Measurements from ENCODE around the gene RFESD.

Gene RFESD

DNA sequence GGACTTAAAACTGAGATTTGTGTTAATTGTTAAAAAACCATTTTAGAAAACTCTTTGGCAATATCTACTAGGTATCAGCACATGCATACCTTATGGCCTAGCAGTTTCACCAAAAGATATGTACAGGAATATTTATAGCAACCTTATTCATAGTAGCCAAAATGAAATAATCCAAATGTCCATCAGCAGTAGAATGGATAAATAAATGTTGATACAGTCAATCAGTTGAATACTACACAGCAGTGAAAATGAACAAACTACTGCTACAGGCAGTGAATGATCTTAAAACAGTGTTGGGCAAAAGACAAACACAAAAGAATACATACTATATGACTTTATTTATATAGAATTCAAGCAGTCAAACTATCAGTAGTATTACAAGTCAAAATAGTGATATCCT lies 16.4 kb downstream of the RFESD start:
- no peak overlapping the region for H3K27ac ChIP-seq (ENCODE audit: insufficient read depth, low read depth, low read length, poor library complexity, severe bottlenecking)
- H3K4me1 ChIP-seq (ENCODE audit: control insufficient read depth, insufficient read depth, low read length): no peaks in the 10 kb centered on the region
- no peak overlapping the region for H3K4me3 ChIP-seq (ENCODE audit: insufficient read depth, low read depth, low read length)
- H3K9me3 ChIP-seq (ENCODE audit: control insufficient read depth, low read length): no peaks in the 10 kb centered on the region
- H3K36me3 ChIP-seq (ENCODE audit: control insufficient read depth, insufficient read depth, low read length): no peaks in the 10 kb centered on the region
- no peaks in the 10 kb centered on the region for H3K27me3 ChIP-seq (ENCODE audit: control insufficient read depth, insufficient read depth, low read length, poor library complexity, severe bottlenecking)

DNA sequence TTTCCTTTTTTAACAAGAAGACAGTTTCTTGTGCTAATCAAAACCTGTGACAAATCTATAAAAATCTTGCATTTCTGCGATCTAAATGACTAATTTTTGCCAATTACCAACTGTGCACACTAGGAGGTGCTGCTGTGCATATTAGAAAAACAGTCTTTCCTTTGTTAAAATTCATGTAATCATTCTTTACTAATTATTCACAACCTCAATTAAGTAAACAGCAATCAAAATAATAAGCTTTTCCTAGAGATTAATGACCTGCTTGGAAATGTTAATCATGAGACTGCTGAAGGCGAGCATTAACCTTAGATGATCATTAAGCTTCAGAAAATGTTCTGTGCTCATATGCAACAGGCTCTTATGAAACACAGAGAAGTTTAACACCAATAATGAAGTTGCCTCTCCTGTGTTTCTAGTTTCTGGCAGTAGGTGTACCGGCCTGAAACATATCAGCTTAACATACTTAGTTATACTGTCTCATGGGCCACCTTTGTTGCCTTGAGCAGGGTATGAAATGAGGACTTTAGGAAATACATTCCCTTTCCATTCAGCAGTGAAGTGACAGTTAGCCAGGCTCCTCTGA lies 17.7 kb downstream of the RFESD start:
- 41 to 57% methylated on average over 3 of the region's 3 CpGs for WGBS, 2 experiments
- Histone ChIP-seq H3K36me3 (ENCODE audit: control insufficient read depth, insufficient read depth, low read length) (no peaks in the 10 kb centered on the region), H3K27me3 (ENCODE audit: control insufficient read depth, insufficient read depth, low read length, poor library complexity, severe bottlenecking) (no peaks in the 10 kb centered on the region)

DNA sequence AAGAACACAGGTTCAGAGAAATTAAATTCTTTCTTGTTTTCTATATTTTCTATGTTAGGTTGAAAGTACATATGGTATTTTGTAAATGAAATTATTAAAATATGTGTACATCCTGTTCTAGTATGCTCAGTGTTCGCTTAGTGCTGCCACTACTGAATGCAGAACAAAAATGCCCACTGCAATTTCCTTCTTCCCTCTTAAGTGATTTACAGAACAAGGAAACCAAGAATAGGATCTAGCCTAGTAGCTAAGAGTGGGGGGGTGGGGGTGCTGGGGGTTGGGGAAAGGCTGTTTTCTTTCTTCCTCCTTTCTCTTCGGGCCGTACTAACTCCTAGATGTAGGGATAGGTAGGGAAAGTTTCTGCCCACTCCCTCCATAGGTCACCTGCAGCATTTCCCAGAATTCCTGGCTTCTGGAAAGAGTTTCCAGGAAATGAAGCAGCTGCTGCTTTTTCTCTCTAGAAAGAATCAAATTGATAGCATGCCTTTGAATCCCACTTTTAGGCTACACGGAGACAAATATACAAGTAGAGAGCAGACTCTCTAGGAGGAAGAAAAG lies 20.6 kb downstream of the RFESD start:
- Histone ChIP-seq H3K27me3 (ENCODE audit: control insufficient read depth, insufficient read depth, low read length, poor library complexity, severe bottlenecking) (no peaks in the 10 kb centered on the region), H3K4me3 (ENCODE audit: insufficient read depth, low read depth, low read length) (no peak overlapping the region), H3K27ac (ENCODE audit: insufficient read depth, low read depth, low read length, poor library complexity, severe bottlenecking) (no peak overlapping the region), H3K4me1 (ENCODE audit: control insufficient read depth, insufficient read depth, low read length) (no peaks in the 10 kb centered on the region), H3K9me3 (ENCODE audit: control insufficient read depth, low read length) (no peaks in the 10 kb centered on the region), H3K36me3 (ENCODE audit: control insufficient read depth, insufficient read depth, low read length) (no peaks in the 10 kb centered on the region)
- 89 to 98% methylated on average over 1 to 2 of the region's 4 CpGs for WGBS, 2 experiments

More for the DNA sequence above, 17.7 kb downstream of the RFESD start:
- Histone ChIP-seq H3K9me3 (ENCODE audit: control insufficient read depth, low read length) (no peaks in the 10 kb centered on the region), H3K4me3 (ENCODE audit: insufficient read depth, low read depth, low read length) (no peak overlapping the region), H3K27ac (ENCODE audit: insufficient read depth, low read depth, low read length, poor library complexity, severe bottlenecking) (no peak overlapping the region), H3K4me1 (ENCODE audit: control insufficient read depth, insufficient read depth, low read length) (no peaks in the 10 kb centered on the region)

DNA sequence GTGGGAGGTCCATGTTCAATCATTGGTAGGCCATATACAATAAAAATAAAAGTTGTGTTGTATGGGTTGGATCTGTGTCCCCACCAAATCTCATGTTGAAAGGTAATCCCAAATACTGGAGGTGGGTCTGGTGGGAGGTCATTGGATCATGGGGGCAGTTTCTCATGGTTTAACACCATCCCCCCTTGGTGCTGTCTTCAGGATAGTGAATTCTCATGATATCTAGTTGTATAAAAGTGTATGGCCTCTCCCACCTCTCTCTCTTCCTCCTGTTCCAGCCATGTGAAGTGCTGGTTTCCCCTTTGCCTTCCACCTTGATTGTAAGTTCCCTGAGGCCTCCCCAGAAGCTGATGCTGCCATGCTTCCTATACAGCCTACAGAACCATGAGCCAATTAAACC lies 21.1 kb downstream of the RFESD start:
- no peak overlapping the region for H3K27ac ChIP-seq (ENCODE audit: insufficient read depth, low read depth, low read length, poor library complexity, severe bottlenecking)
- H3K27me3 ChIP-seq (ENCODE audit: control insufficient read depth, insufficient read depth, low read length, poor library complexity, severe bottlenecking): no peaks in the 10 kb centered on the region
- H3K36me3 ChIP-seq (ENCODE audit: control insufficient read depth, insufficient read depth, low read length): no peaks in the 10 kb centered on the region
- no peaks in the 10 kb centered on the region for H3K9me3 ChIP-seq (ENCODE audit: control insufficient read depth, low read length)
- no peaks in the 10 kb centered on the region for H3K4me1 ChIP-seq (ENCODE audit: control insufficient read depth, insufficient read depth, low read length)
- no peak overlapping the region for H3K4me3 ChIP-seq (ENCODE audit: insufficient read depth, low read depth, low read length)

DNA sequence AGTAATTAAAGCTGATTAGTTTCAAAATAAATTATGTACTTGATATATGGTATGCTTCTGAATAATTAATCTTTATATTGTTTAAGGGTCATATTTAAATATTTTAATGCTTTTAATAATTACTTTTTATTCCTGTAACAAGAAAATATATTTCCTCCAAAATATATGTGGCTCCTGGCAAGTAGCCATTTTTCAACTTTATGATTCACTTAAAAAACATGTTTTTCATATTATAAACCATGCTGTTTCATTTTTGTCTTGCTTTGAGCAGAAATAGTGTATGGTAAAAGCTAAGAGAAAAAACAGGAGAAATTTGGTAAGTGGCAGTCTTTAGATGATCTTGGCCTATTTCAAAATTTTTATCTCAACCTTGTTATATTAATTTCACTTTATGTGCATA lies 21.6 kb downstream of the RFESD start:
- no peaks in the 10 kb centered on the region for H3K27me3 ChIP-seq (ENCODE audit: control insufficient read depth, insufficient read depth, low read length, poor library complexity, severe bottlenecking)
- H3K9me3 ChIP-seq (ENCODE audit: control insufficient read depth, low read length): no peaks in the 10 kb centered on the region
- H3K36me3 ChIP-seq (ENCODE audit: control insufficient read depth, insufficient read depth, low read length): no peaks in the 10 kb centered on the region
- H3K27ac ChIP-seq (ENCODE audit: insufficient read depth, low read depth, low read length, poor library complexity, severe bottlenecking): no peak overlapping the region
- no peak overlapping the region for H3K4me3 ChIP-seq (ENCODE audit: insufficient read depth, low read depth, low read length)
- no peaks in the 10 kb centered on the region for H3K4me1 ChIP-seq (ENCODE audit: control insufficient read depth, insufficient read depth, low read length)

DNA sequence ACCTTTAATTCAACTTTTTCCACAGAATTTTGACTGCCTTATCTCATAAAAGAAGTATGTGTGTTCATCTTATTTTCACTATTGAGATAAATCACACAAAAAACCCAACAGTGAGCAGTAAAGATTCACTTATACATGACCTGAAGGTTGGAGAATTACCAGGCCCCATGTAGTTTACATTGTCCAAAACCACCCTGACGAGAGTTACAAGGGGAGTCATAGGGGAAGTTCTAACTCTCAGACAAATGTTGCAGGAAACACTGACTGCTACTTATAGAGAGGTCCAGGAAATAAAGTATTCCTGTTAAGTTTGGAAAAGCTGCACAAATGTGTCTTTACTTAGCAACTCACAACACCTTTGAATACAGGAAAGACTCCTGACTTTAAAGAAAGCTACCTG lies 22.2 kb downstream of the RFESD start:
- no peak overlapping the region for H3K4me3 ChIP-seq (ENCODE audit: insufficient read depth, low read depth, low read length)
- H3K27ac ChIP-seq (ENCODE audit: insufficient read depth, low read depth, low read length, poor library complexity, severe bottlenecking): no peak overlapping the region
- no peaks in the 10 kb centered on the region for H3K9me3 ChIP-seq (ENCODE audit: control insufficient read depth, low read length)
- WGBS, 2 experiments: 86 to 96% methylated on average over 1 of the region's 1 CpG
- H3K36me3 ChIP-seq (ENCODE audit: control insufficient read depth, insufficient read depth, low read length): no peaks in the 10 kb centered on the region
- H3K27me3 ChIP-seq (ENCODE audit: control insufficient read depth, insufficient read depth, low read length, poor library complexity, severe bottlenecking): no peaks in the 10 kb centered on the region
- no peaks in the 10 kb centered on the region for H3K4me1 ChIP-seq (ENCODE audit: control insufficient read depth, insufficient read depth, low read length)

GRCh38 chr5:95669540-95669939 lies 23.0 kb downstream of the RFESD start:
- H3K4me3 ChIP-seq (ENCODE audit: insufficient read depth, low read depth, low read length): no peak overlapping the region
- WGBS, 2 experiments: 88 to 90% methylated on average over 4 of the region's 4 CpGs
- H3K27me3 ChIP-seq (ENCODE audit: control insufficient read depth, insufficient read depth, low read length, poor library complexity, severe bottlenecking): no peaks in the 10 kb centered on the region
- no peaks in the 10 kb centered on the region for H3K4me1 ChIP-seq (ENCODE audit: control insufficient read depth, insufficient read depth, low read length)
- H3K27ac ChIP-seq (ENCODE audit: insufficient read depth, low read depth, low read length, poor library complexity, severe bottlenecking): no peak overlapping the region
- no peaks in the 10 kb centered on the region for H3K9me3 ChIP-seq (ENCODE audit: control insufficient read depth, low read length)
- no peaks in the 10 kb centered on the region for H3K36me3 ChIP-seq (ENCODE audit: control insufficient read depth, insufficient read depth, low read length)

DNA sequence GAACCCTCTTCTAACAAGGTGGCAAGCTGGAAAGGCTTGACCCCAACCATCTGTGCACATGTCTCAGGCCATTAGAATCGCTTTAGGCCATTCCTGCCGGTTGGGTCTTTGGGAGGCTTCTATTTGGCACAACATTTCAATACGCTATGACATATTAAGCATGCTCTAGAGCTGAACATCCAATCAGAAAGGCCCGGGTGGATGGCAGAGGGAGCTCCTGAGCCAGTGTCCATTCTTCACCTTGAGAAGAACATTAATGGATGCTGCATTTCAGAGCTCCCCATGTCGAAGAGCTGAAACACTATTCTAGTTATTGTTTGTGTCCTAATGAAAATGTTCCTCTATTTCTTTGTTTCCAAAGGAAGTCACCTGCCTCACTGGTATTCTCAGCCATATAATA lies 23.4 kb downstream of the RFESD start:
- no peak overlapping the region for H3K4me3 ChIP-seq (ENCODE audit: insufficient read depth, low read depth, low read length)
- no peak overlapping the region for H3K27ac ChIP-seq (ENCODE audit: insufficient read depth, low read depth, low read length, poor library complexity, severe bottlenecking)
- no peaks in the 10 kb centered on the region for H3K36me3 ChIP-seq (ENCODE audit: control insufficient read depth, insufficient read depth, low read length)
- H3K27me3 ChIP-seq (ENCODE audit: control insufficient read depth, insufficient read depth, low read length, poor library complexity, severe bottlenecking): no peaks in the 10 kb centered on the region
- H3K4me1 ChIP-seq (ENCODE audit: control insufficient read depth, insufficient read depth, low read length): no peaks in the 10 kb centered on the region
- 97 to 98% methylated on average over 5 of the region's 5 CpGs for WGBS, 2 experiments
- H3K9me3 ChIP-seq (ENCODE audit: control insufficient read depth, low read length): no peaks in the 10 kb centered on the region

DNA sequence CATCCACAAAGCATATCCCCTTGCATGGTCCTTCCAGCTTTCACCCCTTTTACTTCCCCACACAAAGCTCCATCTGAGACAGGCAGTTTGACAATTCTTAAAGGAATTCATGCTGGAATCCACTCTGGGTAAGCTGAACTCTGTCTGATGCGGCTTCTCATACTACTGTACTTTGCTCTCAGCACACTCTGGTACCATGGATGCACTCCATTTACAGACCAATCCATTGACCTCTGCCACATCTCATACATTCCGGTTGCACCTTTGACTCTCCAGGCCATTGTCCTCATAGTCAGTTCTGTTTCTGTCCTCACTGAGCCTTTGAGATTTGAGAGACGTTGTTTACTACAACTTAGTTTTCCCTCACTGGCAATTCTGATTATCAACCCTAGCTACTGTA lies 24.0 kb downstream of the RFESD start:
- 92 to 95% methylated on average over 3 of the region's 3 CpGs for whole genome bisulfite sequencing, 2 experiments
- Histone ChIP-seq H3K9me3 (ENCODE audit: control insufficient read depth, low read length) (no peaks in the 10 kb centered on the region), H3K27ac (ENCODE audit: insufficient read depth, low read depth, low read length, poor library complexity, severe bottlenecking) (no peak overlapping the region), H3K27me3 (ENCODE audit: control insufficient read depth, insufficient read depth, low read length, poor library complexity, severe bottlenecking) (no peaks in the 10 kb centered on the region), H3K4me1 (ENCODE audit: control insufficient read depth, insufficient read depth, low read length) (no peaks in the 10 kb centered on the region), H3K36me3 (ENCODE audit: control insufficient read depth, insufficient read depth, low read length) (no peaks in the 10 kb centered on the region), H3K4me3 (ENCODE audit: insufficient read depth, low read depth, low read length) (no peak overlapping the region)

GRCh38 chr5:95671826-95672225 lies 25.2 kb downstream of the RFESD start:
- Histone ChIP-seq H3K4me3 (ENCODE audit: insufficient read depth, low read depth, low read length) (no peak overlapping the region), H3K4me1 (ENCODE audit: control insufficient read depth, insufficient read depth, low read length) (no peaks in the 10 kb centered on the region), H3K27me3 (ENCODE audit: control insufficient read depth, insufficient read depth, low read length, poor library complexity, severe bottlenecking) (no peaks in the 10 kb centered on the region), H3K9me3 (ENCODE audit: control insufficient read depth, low read length) (no peaks in the 10 kb centered on the region), H3K36me3 (ENCODE audit: control insufficient read depth, insufficient read depth, low read length) (no peaks in the 10 kb centered on the region), H3K27ac (ENCODE audit: insufficient read depth, low read depth, low read length, poor library complexity, severe bottlenecking) (no peak overlapping the region)
- WGBS, 2 experiments: 82 to 88% methylated on average over 1 of the region's 1 CpG

GRCh38 chr5:95672641-95673040 lies 26.1 kb downstream of the RFESD start:
- Histone ChIP-seq H3K4me1 (ENCODE audit: control insufficient read depth, insufficient read depth, low read length) (no peaks in the 10 kb centered on the region), H3K27ac (ENCODE audit: insufficient read depth, low read depth, low read length, poor library complexity, severe bottlenecking) (no peak overlapping the region), H3K36me3 (ENCODE audit: control insufficient read depth, insufficient read depth, low read length) (no peaks in the 10 kb centered on the region), H3K4me3 (ENCODE audit: insufficient read depth, low read depth, low read length) (no peak overlapping the region), H3K27me3 (ENCODE audit: control insufficient read depth, insufficient read depth, low read length, poor library complexity, severe bottlenecking) (no peaks in the 10 kb centered on the region), H3K9me3 (ENCODE audit: control insufficient read depth, low read length) (no peaks in the 10 kb centered on the region)
